Measurements from ENCODE around the gene PLEKHG4B. TPM values are rescaled to one million over a fixed set of nuclear protein-coding genes. Genes with fewer than 3 reads are reported as not detected.

Gene PLEKHG4B
- polyA plus RNA-seq, 1 donor from 2014 or later, result 0.78 TPM

- H3F3A ChIP-seq (ENCODE audit: insufficient read depth, low read length, poor library complexity, severe bottlenecking), result no peaks in the 10 kb centered on the region
- H3K27ac ChIP-seq (ENCODE audit: low read length), result no peak overlapping the region
- H3K9me2 ChIP-seq (ENCODE audit: insufficient read depth, low read length), result no peaks in the 10 kb centered on the region
- H2AFZ ChIP-seq (ENCODE audit: low read depth, low read length), result no peak overlapping the region
- no peaks in the 10 kb centered on the region for H3K36me3 ChIP-seq (ENCODE audit: insufficient read depth, low read length)
- no peaks in the 10 kb centered on the region for H3K79me2 ChIP-seq (replicated peaks; ENCODE audit: insufficient read depth, low read length)
- no peak overlapping the region for H3K4me2 ChIP-seq (ENCODE audit: low read length)
- no peaks in the 10 kb centered on the region for H3K27me3 ChIP-seq (ENCODE audit: insufficient read depth, low read depth, low read length)
- H3K9ac ChIP-seq (ENCODE audit: low read length), result no peak overlapping the region
- TF ChIP-seq CTCF (IDR thresholded peaks at IDR 0.05; ENCODE audit: poor library complexity, severe bottlenecking), result no peak
- TF ChIP-seq SMC3 (conservative IDR thresholded peaks at IDR 0.05; ENCODE audit: poor library complexity), result no peak
- TF ChIP-seq MXI1 (conservative IDR thresholded peaks at IDR 0.05; ENCODE audit: poor library complexity, severe bottlenecking), result no peak
- TF ChIP-seq REST (IDR thresholded peaks at IDR 0.05; ENCODE audit: borderline replicate concordance), result no peak
- TF ChIP-seq POLR2AphosphoS5 (IDR thresholded peaks at IDR 0.05), result no peak
- no peak for TF ChIP-seq RAD21 (conservative IDR thresholded peaks at IDR 0.05)
- TF ChIP-seq TAF1 (IDR thresholded peaks at IDR 0.05; ENCODE audit: low read depth), result no peak
- TF ChIP-seq EZH2 (IDR thresholded peaks at IDR 0.05; ENCODE audit: borderline replicate concordance, insufficient read depth, low read length, poor library complexity, severe bottlenecking), result no peak
- TF ChIP-seq EP300 (conservative IDR thresholded peaks at IDR 0.05; ENCODE audit: poor library complexity, severe bottlenecking), result no peak
- no peaks in the 10 kb centered on the region for H4K20me1 ChIP-seq (ENCODE audit: insufficient read depth)
- no peaks in the 10 kb centered on the region for H3K9me3 ChIP-seq (ENCODE audit: low read length)
- H3K4me3 ChIP-seq (ENCODE audit: low read length), result no peak overlapping the region
Observed at GRCh38 chr5:180286-180918, 88.4 kb downstream of the PLEKHG4B start.

DNA sequence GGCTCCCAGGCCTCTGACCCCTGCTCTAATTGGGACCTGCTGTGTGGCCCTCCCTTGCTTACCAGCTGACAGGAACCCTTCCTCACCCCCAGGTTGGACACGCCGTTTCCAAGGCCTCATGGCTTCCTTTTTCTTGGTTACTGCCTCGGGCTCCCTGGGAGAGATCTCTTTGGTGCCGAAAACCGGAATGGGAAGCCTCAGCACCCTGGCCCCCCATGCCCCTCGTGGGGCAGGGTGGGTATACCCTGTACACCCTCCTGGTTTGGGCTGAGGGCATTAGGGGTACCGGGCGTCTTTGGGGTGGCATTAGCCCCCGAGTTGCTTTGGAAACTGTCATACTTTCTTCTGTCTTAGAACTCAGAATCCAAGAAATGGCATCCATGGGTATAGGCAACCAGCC, 89.2 kb downstream of the PLEKHG4B start:
- Histone ChIP-seq H4K20me1 (ENCODE audit: insufficient read depth) (no peaks in the 10 kb centered on the region), H3K4me2 (ENCODE audit: low read length) (no peak overlapping the region), H3K27ac (ENCODE audit: low read length) (no peak overlapping the region), H3K27me3 (ENCODE audit: insufficient read depth, low read depth, low read length) (no peaks in the 10 kb centered on the region), H3K9me2 (ENCODE audit: insufficient read depth, low read length) (no peaks in the 10 kb centered on the region), H3F3A (ENCODE audit: insufficient read depth, low read length, poor library complexity, severe bottlenecking) (no peaks in the 10 kb centered on the region), H2AFZ (ENCODE audit: low read depth, low read length) (no peak overlapping the region), H3K79me2 (replicated peaks; ENCODE audit: insufficient read depth, low read length) (no peaks in the 10 kb centered on the region), H3K4me3 (ENCODE audit: low read length) (no peak overlapping the region), H3K9ac (ENCODE audit: low read length) (no peak overlapping the region), H3K36me3 (ENCODE audit: insufficient read depth, low read length) (no peaks in the 10 kb centered on the region), H3K9me3 (ENCODE audit: low read length) (no peaks in the 10 kb centered on the region)
- no peak for TF ChIP-seq REST (IDR thresholded peaks at IDR 0.05; ENCODE audit: borderline replicate concordance)
- no peak for TF ChIP-seq EP300 (conservative IDR thresholded peaks at IDR 0.05; ENCODE audit: poor library complexity, severe bottlenecking)
- no peak for TF ChIP-seq POLR2AphosphoS5 (IDR thresholded peaks at IDR 0.05)
- no peak for TF ChIP-seq MXI1 (conservative IDR thresholded peaks at IDR 0.05; ENCODE audit: poor library complexity, severe bottlenecking)
- TF ChIP-seq EZH2 (IDR thresholded peaks at IDR 0.05; ENCODE audit: borderline replicate concordance, insufficient read depth, low read length, poor library complexity, severe bottlenecking), result no peak
- no peak for TF ChIP-seq CTCF (IDR thresholded peaks at IDR 0.05; ENCODE audit: poor library complexity, severe bottlenecking)
- TF ChIP-seq TAF1 (IDR thresholded peaks at IDR 0.05; ENCODE audit: low read depth), result no peak
- TF ChIP-seq SMC3 (conservative IDR thresholded peaks at IDR 0.05; ENCODE audit: poor library complexity), result no peak
- TF ChIP-seq RAD21 (conservative IDR thresholded peaks at IDR 0.05), result no peak
